Measurements from ENCODE around the gene DCAF5. TPM values are rescaled to one million over a fixed set of nuclear protein-coding genes. Genes with fewer than 3 reads are reported as not detected.
"Not testable (repeated sequence)": the region's sequence is repeated elsewhere in the genome, so short reads cannot be mapped to it uniquely, and the experiment has no call there.

The DCAF5 gene
- total RNA-seq, 3 donors from 2014 or later, result 40.4 to 45.0 (median 43.3) TPM

GRCh38 chr14:69073429-69073828 is 79.5 kb downstream of the DCAF5 start:
- H3K36me3 ChIP-seq, result no peaks in the 10 kb centered on the region
- no peaks in the 10 kb centered on the region for H3K4me1 ChIP-seq
- intact Hi-C loops (cut with DNase I; ENCODE audit: low total_unique reads), result loop anchor here (10.0 kb wide), 1 partner anchor 629 kb away; no protein-coding TSS in a partner anchor
- H3K27ac ChIP-seq, result peak overlapping the region in 1 of 2 donors; percentile 14
- no peak overlapping the region for H3K4me3 ChIP-seq
- H3K27me3 ChIP-seq, result no peaks in the 10 kb centered on the region
- DNase-seq (ENCODE audit: low spot score in 2 of 2), result no peak
- H3K9me3 ChIP-seq, result no peaks in the 10 kb centered on the region
- TF ChIP-seq, protein P1, sequence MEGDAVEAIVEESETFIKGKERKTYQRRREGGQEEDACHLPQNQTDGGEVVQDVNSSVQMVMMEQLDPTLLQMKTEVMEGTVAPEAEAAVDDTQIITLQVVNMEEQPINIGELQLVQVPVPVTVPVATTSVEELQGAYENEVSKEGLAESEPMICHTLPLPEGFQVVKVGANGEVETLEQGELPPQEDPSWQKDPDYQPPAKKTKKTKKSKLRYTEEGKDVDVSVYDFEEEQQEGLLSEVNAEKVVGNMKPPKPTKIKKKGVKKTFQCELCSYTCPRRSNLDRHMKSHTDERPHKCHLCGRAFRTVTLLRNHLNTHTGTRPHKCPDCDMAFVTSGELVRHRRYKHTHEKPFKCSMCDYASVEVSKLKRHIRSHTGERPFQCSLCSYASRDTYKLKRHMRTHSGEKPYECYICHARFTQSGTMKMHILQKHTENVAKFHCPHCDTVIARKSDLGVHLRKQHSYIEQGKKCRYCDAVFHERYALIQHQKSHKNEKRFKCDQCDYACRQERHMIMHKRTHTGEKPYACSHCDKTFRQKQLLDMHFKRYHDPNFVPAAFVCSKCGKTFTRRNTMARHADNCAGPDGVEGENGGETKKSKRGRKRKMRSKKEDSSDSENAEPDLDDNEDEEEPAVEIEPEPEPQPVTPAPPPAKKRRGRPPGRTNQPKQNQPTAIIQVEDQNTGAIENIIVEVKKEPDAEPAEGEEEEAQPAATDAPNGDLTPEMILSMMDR (IDR thresholded peaks at IDR 0.05), result no peak
- TF ChIP-seq POLR2AphosphoS5 (IDR thresholded peaks at IDR 0.05) (no peak), POLR2A (IDR thresholded peaks at IDR 0.05) (no peak)

- Histone ChIP-seq H3K9me3 (no peaks in the 10 kb centered on the region), H3K27me3 (no peaks in the 10 kb centered on the region), H3K4me1 (no peaks in the 10 kb centered on the region), H3K4me3 (no peak overlapping the region), H3K27ac (no peak overlapping the region), H3K36me3 (no peaks in the 10 kb centered on the region)
- no peak for DNase-seq (ENCODE audit: low spot score in 2 of 2)
- TF ChIP-seq, protein P1 (IDR thresholded peaks at IDR 0.05), result no peak
- TF ChIP-seq POLR2A (IDR thresholded peaks at IDR 0.05), result no peak
- no peak for TF ChIP-seq POLR2AphosphoS5 (IDR thresholded peaks at IDR 0.05)
- intact Hi-C loops (cut with DNase I; ENCODE audit: low total_unique reads), result loop anchor here (10.0 kb wide), 1 partner anchor 628 kb away; no protein-coding TSS in a partner anchor
These were observed 80.3 kb downstream of the DCAF5 start for GRCh38 chr14:69072584-69072983.

DNA sequence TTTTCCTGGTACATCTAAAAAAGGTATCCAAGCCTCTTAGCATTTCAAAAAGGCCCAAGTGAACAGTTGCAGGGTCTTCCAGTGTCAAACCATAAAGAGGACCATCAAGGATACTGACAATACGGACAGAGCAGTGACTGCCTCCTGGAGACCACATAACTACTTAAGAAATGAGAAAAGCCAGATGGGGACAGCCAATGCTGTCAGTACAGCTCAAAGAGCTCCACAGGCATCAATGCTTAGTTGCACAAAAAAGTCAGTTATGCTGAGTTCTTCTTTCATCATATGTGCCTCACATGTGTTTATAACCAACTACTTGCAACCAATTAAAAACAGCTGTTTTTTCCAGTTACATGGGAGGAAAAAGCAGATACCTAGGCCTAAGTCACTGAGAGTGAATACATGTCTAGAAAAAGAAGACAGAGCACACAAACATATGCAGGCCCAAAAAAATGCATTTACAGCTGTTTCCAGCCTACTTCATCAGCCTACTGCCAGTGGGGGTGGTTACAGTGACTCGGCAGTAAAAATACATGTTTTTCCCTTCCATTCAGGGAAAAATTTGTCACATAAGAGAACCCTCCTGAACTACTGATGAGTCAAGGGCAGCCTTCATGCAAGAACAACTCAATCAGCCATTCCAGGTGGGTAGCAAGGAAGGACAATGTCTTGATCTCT is 84.0 kb downstream of the DCAF5 start:
- no peaks in the 10 kb centered on the region for H3K36me3 ChIP-seq
- H3K4me3 ChIP-seq, result no peak overlapping the region
- H3K9me3 ChIP-seq, result no peaks in the 10 kb centered on the region
- TF ChIP-seq, protein P1 (IDR thresholded peaks at IDR 0.05), result no peak
- no peak for TF ChIP-seq POLR2A (IDR thresholded peaks at IDR 0.05)
- no peak for TF ChIP-seq POLR2AphosphoS5 (IDR thresholded peaks at IDR 0.05)
- intact Hi-C loops (cut with DNase I; ENCODE audit: low total_unique reads), result no loop called here
- no peak for DNase-seq (ENCODE audit: low spot score in 2 of 2)
- no peaks in the 10 kb centered on the region for H3K4me1 ChIP-seq
- H3K27ac ChIP-seq, result peak overlapping the region in 1 of 2 donors; percentile 19
- no peaks in the 10 kb centered on the region for H3K27me3 ChIP-seq

GRCh38 chr14:69066396-69067171 is 86.3 kb downstream of the DCAF5 start:
- Histone ChIP-seq H3K27me3 (no peaks in the 10 kb centered on the region), H3K27ac (no peak overlapping the region), H3K9me3 (no peaks in the 10 kb centered on the region), H3K4me1 (no peaks in the 10 kb centered on the region), H3K36me3 (no peaks in the 10 kb centered on the region), H3K4me3 (no peak overlapping the region)
- TF ChIP-seq POLR2A (IDR thresholded peaks at IDR 0.05) (no peak), POLR2AphosphoS5 (IDR thresholded peaks at IDR 0.05) (no peak)
- TF ChIP-seq, protein P1 (IDR thresholded peaks at IDR 0.05), result no peak
- intact Hi-C loops (cut with DNase I; ENCODE audit: low total_unique reads), result no loop called here
- DNase-seq (ENCODE audit: low spot score in 2 of 2), result no peak

DNA sequence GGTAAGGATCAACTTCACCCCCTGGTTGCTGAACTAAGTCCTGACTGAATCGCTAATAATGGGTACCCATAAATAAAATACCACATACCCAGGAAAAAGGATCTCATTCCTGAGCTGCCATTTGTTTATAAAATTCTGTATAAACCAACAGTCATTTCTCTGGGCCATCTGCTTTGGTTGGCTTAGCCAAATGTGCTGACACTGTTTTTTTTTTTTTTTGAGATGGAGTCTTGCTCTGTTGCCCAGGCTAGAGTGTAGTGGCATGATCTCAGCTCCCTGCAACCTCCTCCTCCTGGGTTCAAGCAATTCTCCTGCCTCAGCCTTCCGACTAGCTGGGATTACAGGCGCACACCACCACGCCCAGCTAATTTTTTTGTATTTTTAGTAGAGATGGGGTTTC is 87.0 kb downstream of the DCAF5 start:
- DNase-seq (ENCODE audit: low spot score in 2 of 2); H3K27me3 ChIP-seq; H3K36me3 ChIP-seq; H3K9me3 ChIP-seq; H3K4me1 ChIP-seq; H3K4me3 ChIP-seq; H3K27ac ChIP-seq; intact Hi-C loops (cut with DNase I; ENCODE audit: low total_unique reads): not testable (repeated sequence)
